H9 (cell line): Measurements from ENCODE around the gene WNT10A. TPM values are rescaled to one million over a fixed set of nuclear protein-coding genes. Genes with fewer than 3 reads are reported as not detected.
"Not testable (repeated sequence)": the region's sequence is repeated elsewhere in the genome, so short reads cannot be mapped to it uniquely, and the experiment has no call there.

ENCODE experiments used
- DNase-seq: peaks from one replicate; pipeline ENCODE4 v3.0.0-alpha.2; 2017
- H2AFZ ChIP-seq: one replicate; pipeline ENCODE4 v1.6.1; 2013; ENCODE audit warnings: mild to moderate bottlenecking, low read length, control low read depth, moderate library complexity
- H2AK5ac ChIP-seq: 2 replicates; pipeline ENCODE4 v1.6.1; 2013; ENCODE audit warnings: low read length, control low read depth, mixed read lengths; ENCODE audit not compliant: insufficient read length
- H2BK120ac ChIP-seq: one replicate; pipeline ENCODE4 v1.6.1; 2013; ENCODE audit warnings: low read depth, mild to moderate bottlenecking, low read length, control low read depth, inconsistent platforms; ENCODE audit not compliant: poor library complexity, severe bottlenecking
- H2BK12ac ChIP-seq: 2 replicates; pipeline ENCODE4 v1.6.1; 2013; ENCODE audit warnings: low read length, control low read depth, mixed read lengths, low read depth; ENCODE audit not compliant: insufficient read length
- H2BK15ac ChIP-seq: 2 replicates; pipeline ENCODE4 v1.6.1; 2013; ENCODE audit warnings: low read depth, low read length, control low read depth
- H2BK20ac ChIP-seq: one replicate; pipeline ENCODE4 v1.6.1; 2013; ENCODE audit warnings: low read depth, mild to moderate bottlenecking, low read length, control low read depth, inconsistent platforms; ENCODE audit not compliant: poor library complexity, severe bottlenecking
- H2BK5ac ChIP-seq: 2 replicates; pipeline ENCODE4 v1.6.1; 2013; ENCODE audit warnings: low read length, control low read depth, mixed read lengths; ENCODE audit not compliant: insufficient read length
- H3K14ac ChIP-seq: 2 replicates; pipeline ENCODE4 v1.6.1; 2013; ENCODE audit warnings: low read length, control low read depth; ENCODE audit not compliant: insufficient read depth
- H3K18ac ChIP-seq: 2 replicates; pipeline ENCODE4 v1.6.1; 2013; ENCODE audit warnings: low read depth, mild to moderate bottlenecking, mixed read lengths, low read length, control low read depth; ENCODE audit not compliant: insufficient read length
- H3K23ac ChIP-seq: 2 replicates; pipeline ENCODE4 v1.6.1; 2013; ENCODE audit warnings: low read length, control low read depth, mixed read lengths, low read depth; ENCODE audit not compliant: insufficient read length
- H3K23me2 ChIP-seq: 2 replicates; pipeline ENCODE4 v1.6.1; 2013; ENCODE audit warnings: low read depth, mild to moderate bottlenecking, mixed read lengths, low read length, control low read depth; ENCODE audit not compliant: insufficient read length, poor library complexity, severe bottlenecking
- H3K27ac ChIP-seq: 2 replicates; pipeline ENCODE4 v1.5.1; 2013; ENCODE audit warnings: low read length, control low read depth, mixed read lengths, low read depth; ENCODE audit not compliant: insufficient read length
- H3K27me3 ChIP-seq: 2 replicates; pipeline ENCODE4 v1.6.1; 2013; ENCODE audit warnings: low read length, control low read depth, inconsistent platforms; ENCODE audit not compliant: insufficient read depth
- H3K4ac ChIP-seq: 2 replicates; pipeline ENCODE4 v1.6.1; 2013; ENCODE audit warnings: low read depth, mild to moderate bottlenecking, control low read depth, inconsistent platforms, low read length, moderate library complexity
- H3K4me1 ChIP-seq: 2 replicates; pipeline ENCODE4 v1.6.1; 2013; ENCODE audit warnings: low read length, control low read depth, inconsistent platforms; ENCODE audit not compliant: insufficient read depth
- H3K4me2 ChIP-seq: 2 replicates; pipeline ENCODE4 v1.6.1; 2013; ENCODE audit warnings: low read length, control low read depth, mixed read lengths; ENCODE audit not compliant: insufficient read length, insufficient read depth
- H3K56ac ChIP-seq: 2 replicates; pipeline ENCODE4 v1.6.1; 2013; ENCODE audit warnings: low read depth, mild to moderate bottlenecking, mixed read lengths, low read length, control low read depth; ENCODE audit not compliant: insufficient read length
- H3K79me1 ChIP-seq: 2 replicates; pipeline ENCODE4 v1.6.1; 2013; ENCODE audit warnings: low read depth, mild to moderate bottlenecking, moderate library complexity, low read length, control low read depth, inconsistent platforms; ENCODE audit not compliant: insufficient read depth, poor library complexity, severe bottlenecking
- H3K79me2 ChIP-seq: 2 replicates; pipeline ENCODE4 v1.6.1; 2013; ENCODE audit warnings: low read length, control low read depth, inconsistent platforms; ENCODE audit not compliant: insufficient read depth
- H3K9ac ChIP-seq: 2 replicates; pipeline ENCODE4 v1.6.1; 2013; ENCODE audit warnings: low read length, control low read depth, mixed read lengths; ENCODE audit not compliant: insufficient read length; ENCODE audit errors: extremely low read depth
- H3K9me3 ChIP-seq: one replicate; pipeline ENCODE4 v1.6.1; 2013; ENCODE audit warnings: low read depth, low read length, inconsistent platforms; ENCODE audit not compliant: control insufficient read depth
- H3T11ph ChIP-seq: one replicate; pipeline ENCODE4 v1.6.1; 2013; ENCODE audit warnings: mild to moderate bottlenecking, low read length, control low read depth, inconsistent platforms
- H4K20me1 ChIP-seq: one replicate; pipeline ENCODE4 v1.6.1; 2013; ENCODE audit not compliant: control insufficient read depth, insufficient read length, insufficient read depth
- H4K5ac ChIP-seq: 2 replicates; pipeline ENCODE4 v1.6.1; 2013; ENCODE audit warnings: low read depth, mild to moderate bottlenecking, mixed read lengths, low read length, control low read depth; ENCODE audit not compliant: insufficient read length
- H4K8ac ChIP-seq: replicated peaks from 2 replicates; pipeline ENCODE4 v1.6.1; 2013; ENCODE audit warnings: low read length, control low read depth, mixed read lengths, low read depth; ENCODE audit not compliant: insufficient read length
- H4K91ac ChIP-seq: 2 replicates; pipeline ENCODE4 v1.6.1; 2013; ENCODE audit warnings: low read depth, mild to moderate bottlenecking, moderate library complexity, mixed read lengths, low read length, control low read depth; ENCODE audit not compliant: insufficient read length
- H3K27ac Mint-ChIP-seq, 3 experiments: 2 replicates in 2 of 3; 3 replicates in 1 of 3; pipeline ENCODE4 v1.8.0; 2020 to 2021; ENCODE audit warnings: mixed read lengths in 3 of 3, mild to moderate bottlenecking in 1 of 3, moderate library complexity in 1 of 3
- H3K27me3 Mint-ChIP-seq: 2 replicates; pipeline ENCODE4 v1.8.0; 2021; ENCODE audit warnings: low read depth, mild to moderate bottlenecking, moderate library complexity, mixed read lengths
- H3K36me3 Mint-ChIP-seq, 3 experiments: 2 replicates in 2 of 3; 3 replicates in 1 of 3; pipeline ENCODE4 v1.8.0; 2020 to 2021; ENCODE audit warnings: low read depth in 3 of 3, mixed read lengths in 3 of 3; ENCODE audit not compliant: insufficient read depth in 1 of 3
- H3K4me1 Mint-ChIP-seq, 2 experiments: 2 replicates each; pipeline ENCODE4 v1.8.0; 2020; ENCODE audit warnings: mixed read lengths in 2 of 2
- H3K4me3 Mint-ChIP-seq, 2 experiments: 2 replicates in 1 of 2; 3 replicates in 1 of 2; pipeline ENCODE4 v1.8.0; 2020 to 2021; ENCODE audit warnings: mild to moderate bottlenecking in 2 of 2, mixed read lengths in 2 of 2, moderate library complexity in 1 of 2
- H3K9me3 Mint-ChIP-seq, 2 experiments: 2 replicates in 1 of 2; 3 replicates in 1 of 2; pipeline ENCODE4 v1.8.0; 2020; ENCODE audit warnings: mild to moderate bottlenecking in 2 of 2, mixed read lengths in 2 of 2, moderate library complexity in 1 of 2
- WGBS: extraction: QIAGEN DNeasy Blood & Tissue Kit; methylation state at CpG from one replicate; pipeline ENCODE4 v1.1.7; 2013; ENCODE audit warnings: missing lambda C conversion rate, low lambda C conversion rate, mixed read lengths; ENCODE audit not compliant: insufficient read length; ENCODE audit errors: extremely low coverage; 5-methylcytosine and 5-hydroxymethylcytosine counted together
- total RNA-seq: library from RNA; stranded (reverse); gene quantifications from 2 replicates; pipeline ENCODE4 v1.2.1, GENCODE V29; 2021

Gene WNT10A
- total RNA-seq, 1 experiment from 2014 or later: not detected

GRCh38 chr2:218931751-218932150, 51.1 kb downstream of the WNT10A start:
- H4K8ac ChIP-seq, H3K79me1 ChIP-seq, H3K4me1 ChIP-seq, H3K79me2 ChIP-seq, H2BK5ac ChIP-seq, H2AK5ac ChIP-seq, H2BK20ac ChIP-seq, H2BK12ac ChIP-seq, H3K56ac ChIP-seq, H3K36me3 Mint-ChIP-seq, H3T11ph ChIP-seq, H3K27me3 ChIP-seq, H3K4me3 Mint-ChIP-seq, H4K5ac ChIP-seq, H3K4ac ChIP-seq, H3K4me1 Mint-ChIP-seq, H3K4me2 ChIP-seq, H3K18ac ChIP-seq, H3K27ac Mint-ChIP-seq, H3K23me2 ChIP-seq, H3K27ac ChIP-seq, H4K20me1 ChIP-seq, H3K9ac ChIP-seq, H3K9me3 ChIP-seq, DNase-seq, H3K14ac ChIP-seq, H2BK120ac ChIP-seq, H2AFZ ChIP-seq, H2BK15ac ChIP-seq, H3K23ac ChIP-seq, H4K91ac ChIP-seq: not testable (repeated sequence)
- WGBS: no CpG with 5 or more reads among the region's 25 CpGs
- peaks cover 23 to 31% of the 10 kb centered on the region in 2 experiments for H3K9me3 Mint-ChIP-seq
- peaks cover 56% of the 10 kb centered on the region for H3K27me3 Mint-ChIP-seq

Other genes with a start within 250 kb of the WNT10A start
- gene ZNF142, start 221.2 kb upstream of the WNT10A start, total RNA-seq: 41.4 and 43.4 TPM in 2 replicates
- gene BCS1L, start 221.2 kb upstream of the WNT10A start, total RNA-seq: 39.1 and 44.1 TPM in 2 replicates
- gene RNF25, start 208.8 kb upstream of the WNT10A start, total RNA-seq: 35.3 and 40.7 TPM in 2 replicates
- 32.7 and 38.7 TPM in 2 replicates for gene STK36, start 208.8 kb upstream of the WNT10A start, total RNA-seq
- 91.4 and 96.4 TPM in 2 replicates for gene TTLL4, start 170.0 kb upstream of the WNT10A start, total RNA-seq
- 3.1 and 3.4 TPM in 2 replicates for gene CYP27A1, start 98.7 kb upstream of the WNT10A start, total RNA-seq
- not detected in 2 replicates for gene PRKAG3, start 49.0 kb upstream of the WNT10A start, total RNA-seq
- not detected in 2 replicates for gene WNT6, start 21.0 kb upstream of the WNT10A start, total RNA-seq
- 0.11 and 0.26 TPM in 2 replicates for gene CDK5R2, start 78.8 kb downstream of the WNT10A start, total RNA-seq
- not detected in 2 replicates for gene FEV, start 104.3 kb downstream of the WNT10A start, total RNA-seq
- gene CRYBA2, start 112.6 kb downstream of the WNT10A start, total RNA-seq: not detected in 2 replicates
- gene CFAP65, start 160.7 kb downstream of the WNT10A start, total RNA-seq: 0.18 and 0.20 TPM in 2 replicates
- gene IHH, start 180.1 kb downstream of the WNT10A start, total RNA-seq: 0.11 TPM in 1 of 2 replicates, not detected in the other